SK-N-MC (cell line): ENCODE data around the gene TLNRD1.

Experiments used
- DNase-seq: peaks from one replicate; pipeline ENCODE4 v3.0.0-alpha.2; 2011; ENCODE audit warnings: low read depth, low spot score
- H3K27ac ChIP-seq: fragments of 200-600 bp; sonication (generic); 2 replicates; pipeline ENCODE4 v1.5.1; 2016; ENCODE audit warnings: mixed run types
- H3K36me3 ChIP-seq: fragments of 200-600 bp; sonication (generic); 2 replicates; pipeline ENCODE4 v1.6.1; 2017; ENCODE audit warnings: antibody characterized with exemption, low read length, mixed read lengths; ENCODE audit not compliant: insufficient read depth
- H3K4me3 ChIP-seq: fragments of 200-600 bp; sonication (generic); 2 replicates; pipeline ENCODE4 v1.5.1; 2016
- H3K9ac ChIP-seq: fragments of 200-600 bp; sonication (generic); 2 replicates; pipeline ENCODE4 v1.8.0; 2017; ENCODE audit warnings: mixed run types, mixed read lengths; ENCODE audit not compliant: insufficient read length
- H3K9me3 ChIP-seq: fragments of 200-600 bp; sonication (generic); 2 replicates; pipeline ENCODE4 v1.6.1; 2017; ENCODE audit warnings: low read depth, mild to moderate bottlenecking, antibody characterized with exemption, low read length, moderate library complexity, mixed read lengths
- EZH2 ChIP-seq: fragments of 200-600 bp; sonication (generic); IDR thresholded peaks from one replicate; pipeline ENCODE4 v1.6.1; 2017; ENCODE audit warnings: antibody characterized with exemption
- FOXP2 ChIP-seq: optimal IDR thresholded peaks from 2 replicates; pipeline ENCODE3; 2011; ENCODE audit warnings: mild to moderate bottlenecking, moderate library complexity; ENCODE audit not compliant: insufficient read depth; ENCODE audit errors: extremely low read length, control extremely low read depth
- POLR2AphosphoS5 ChIP-seq: IDR thresholded peaks from 2 replicates; pipeline ENCODE4 v1.6.1; 2012; ENCODE audit warnings: mild to moderate bottlenecking, low read depth, low read length, borderline replicate concordance

TLNRD1 gene

GRCh38 chr15:80992441-80992840, 8.3 kb upstream of the TLNRD1 start:
- Histone ChIP-seq H3K4me3 (no peak overlapping the region), H3K9me3 (no peaks in the 10 kb centered on the region), H3K36me3 (no peaks in the 10 kb centered on the region), H3K27ac (no peak overlapping the region), H3K9ac (no peak overlapping the region)
- no peak for TF ChIP-seq FOXP2
- TF ChIP-seq POLR2AphosphoS5, result no peak
- TF ChIP-seq EZH2, result no peak
- DNase-seq, result no peak

- Histone ChIP-seq H3K9ac (no peak overlapping the region), H3K27ac (no peak overlapping the region), H3K4me3 (no peak overlapping the region), H3K9me3 (no peaks in the 10 kb centered on the region), H3K36me3 (no peaks in the 10 kb centered on the region)
- DNase-seq, result no peak
- TF ChIP-seq EZH2, result no peak
- no peak for TF ChIP-seq POLR2AphosphoS5
- TF ChIP-seq FOXP2, result no peak
Measured at GRCh38 chr15:80996247-80996646, 4.5 kb upstream of the TLNRD1 start.

GRCh38 chr15:80997692-80998091, 3.0 kb upstream of the TLNRD1 start:
- no peak overlapping the region for H3K4me3 ChIP-seq
- no peaks in the 10 kb centered on the region for H3K9me3 ChIP-seq
- no peak for DNase-seq
- H3K27ac ChIP-seq, result no peak overlapping the region
- TF ChIP-seq FOXP2 (no peak), POLR2AphosphoS5 (no peak), EZH2 (no peak)
- H3K36me3 ChIP-seq, result no peaks in the 10 kb centered on the region
- H3K9ac ChIP-seq, result no peak overlapping the region

- H3K36me3 ChIP-seq, result no peaks in the 10 kb centered on the region
- no peak overlapping the region for H3K27ac ChIP-seq
- no peak for TF ChIP-seq EZH2
- no peak overlapping the region for H3K4me3 ChIP-seq
- no peak for DNase-seq
- H3K9ac ChIP-seq, result no peak overlapping the region
- H3K9me3 ChIP-seq, result no peaks in the 10 kb centered on the region
Measured at GRCh38 chr15:80998251-80998650, 2.5 kb upstream of the TLNRD1 start.

- no peak for DNase-seq
- peak overlapping the region; percentile 94 for H3K4me3 ChIP-seq
- H3K36me3 ChIP-seq, result no peaks in the 10 kb centered on the region
- no peak overlapping the region for H3K9ac ChIP-seq
- TF ChIP-seq POLR2AphosphoS5, result no peak
- TF ChIP-seq FOXP2, result no peak
- no peak overlapping the region for H3K27ac ChIP-seq
- H3K9me3 ChIP-seq, result no peaks in the 10 kb centered on the region
Measured at GRCh38 chr15:80999623-81000036, 1.1 kb upstream of the TLNRD1 start.

GRCh38 chr15:81000144-81000623, 539 bp upstream of the TLNRD1 start:
- peak overlapping the region; percentile 40; the same call in 1 of the 2 replicates for H3K27ac ChIP-seq
- no peaks in the 10 kb centered on the region for H3K9me3 ChIP-seq
- TF ChIP-seq FOXP2 (no peak), POLR2AphosphoS5 (no peak), EZH2 (no peak)
- H3K9ac ChIP-seq, result peak overlapping the region; percentile 87
- no peaks in the 10 kb centered on the region for H3K36me3 ChIP-seq
- H3K4me3 ChIP-seq, result peak overlapping the region; percentile 94
- DNase-seq, result no peak

GRCh38 chr15:81001152-81002008, 657 bp downstream of the TLNRD1 start:
- H3K27ac ChIP-seq, result peak overlapping the region; percentile 68
- H3K4me3 ChIP-seq, result peak overlapping the region; percentile 94
- H3K9me3 ChIP-seq, result no peaks in the 10 kb centered on the region
- DNase-seq, result no peak
- peak overlapping the region; percentile 87 for H3K9ac ChIP-seq
- no peak for TF ChIP-seq EZH2
- TF ChIP-seq FOXP2, result no peak
- no peak for TF ChIP-seq POLR2AphosphoS5
- no peaks in the 10 kb centered on the region for H3K36me3 ChIP-seq

GRCh38 chr15:81002009-81002330, 1.2 kb downstream of the TLNRD1 start:
- Histone ChIP-seq H3K4me3 (peak overlapping the region; percentile 94), H3K36me3 (no peaks in the 10 kb centered on the region), H3K9me3 (no peaks in the 10 kb centered on the region), H3K9ac (peak overlapping the region; percentile 87), H3K27ac (no peak overlapping the region)
- no peak for TF ChIP-seq EZH2
- TF ChIP-seq POLR2AphosphoS5, result no peak
- no peak for TF ChIP-seq FOXP2
- DNase-seq, result no peak
